ENCODE data around the gene SAMD1. TPM values are rescaled to one million over a fixed set of nuclear protein-coding genes. Genes with fewer than 3 reads are reported as not detected.

Gene SAMD1
- total and polyA plus RNA-seq, 2 of the 13 experiments (the other 11 are each of a cell fraction or from before 2014, with no cell fraction given), result 17.5 to 45.0 TPM

DNA sequence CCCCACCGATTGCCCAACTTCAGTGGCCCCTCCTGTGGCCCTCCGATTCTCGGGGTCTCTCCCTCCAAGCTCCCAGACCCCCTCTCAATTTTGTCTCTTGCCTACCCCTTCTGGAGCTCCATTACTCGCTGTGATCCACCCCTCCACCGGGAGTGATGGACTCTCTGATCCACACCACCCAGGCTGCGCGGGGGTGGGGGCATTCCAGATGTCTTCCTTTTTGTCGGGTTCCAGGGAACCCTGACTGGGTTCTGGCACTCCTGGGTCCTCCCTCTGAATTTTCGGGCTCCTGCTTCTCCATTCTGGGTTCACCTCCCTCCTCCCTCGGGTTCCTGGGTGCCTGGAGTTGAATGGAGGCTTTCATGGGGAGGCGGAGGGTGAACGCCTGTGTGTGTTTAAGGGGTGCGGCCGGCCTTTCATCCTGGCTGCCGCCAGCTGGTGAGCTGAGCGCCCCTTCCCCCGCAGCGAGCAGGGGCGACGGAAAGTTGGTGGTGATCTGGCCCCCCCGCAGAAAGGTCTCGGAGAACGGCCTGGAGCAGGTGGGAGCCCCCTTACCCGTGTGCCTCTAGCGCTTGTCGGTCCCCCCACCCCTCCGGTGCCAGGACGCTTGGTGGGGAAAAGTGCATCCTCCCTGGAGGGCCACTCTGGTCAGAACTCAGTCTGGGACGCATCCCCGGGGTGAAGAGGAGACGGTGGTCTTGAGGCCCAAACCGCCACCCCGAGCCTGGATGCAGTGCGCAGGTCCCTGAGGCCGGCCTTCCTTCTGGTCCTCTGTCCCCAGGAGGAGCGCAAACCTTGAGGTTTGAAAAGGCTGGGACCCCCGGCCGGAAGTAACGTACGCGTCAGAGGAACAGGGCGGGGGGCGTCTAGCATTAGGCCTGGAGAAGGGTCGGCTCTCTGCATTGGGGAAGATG is 16.4 kb downstream of the SAMD1 start (continued):
- TF ChIP-seq ZBTB7A (CRISPR knock-in tag; IDR thresholded peaks at IDR 0.05), result peak; percentile 58; the same call in 1 of the 2 replicates
- TF ChIP-seq SOX13 (IDR thresholded peaks at IDR 0.05), result no peak
- TF ChIP-seq SOX13 (CRISPR knock-in tag; conservative IDR thresholded peaks at IDR 0.05 in 1 of 2, IDR thresholded peaks at IDR 0.05 in 1 of 2), result 0 out of 4 replicates have a peak, but pooled peaks of 1 of the 2 experiments have one; percentile 4
- TF ChIP-seq MAZ (IDR thresholded peaks at IDR 0.05; ENCODE audit: borderline replicate concordance, low read depth, low read length), result no peak
- no peak for TF ChIP-seq MAZ (CRISPR knock-in tag; IDR thresholded peaks at IDR 0.05; ENCODE audit: low read depth)
- TF ChIP-seq, protein P1, sequence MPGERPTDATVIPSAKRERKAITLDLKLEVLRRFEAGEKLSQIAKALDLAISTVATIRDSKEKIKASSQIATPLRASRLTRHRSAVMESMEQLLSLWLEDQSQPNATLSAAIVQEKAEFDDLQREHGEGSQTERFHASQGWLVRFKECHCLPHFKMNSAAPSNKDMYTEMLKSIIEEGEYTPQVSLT (CRISPR knock-in tag; IDR thresholded peaks at IDR 0.05; ENCODE audit: borderline replicate concordance, low read depth), result no peak
- TF ChIP-seq ZNF260 (CRISPR knock-in tag; IDR thresholded peaks at IDR 0.05; ENCODE audit: borderline replicate concordance, low read depth), result no peak
- TF ChIP-seq NFKBIZ (CRISPR knock-in tag; IDR thresholded peaks at IDR 0.05), result no peak
- no peak for TF ChIP-seq ZNF75D (CRISPR knock-in tag; IDR thresholded peaks at IDR 0.05; ENCODE audit: borderline replicate concordance)
- 0 out of 2 replicates have a peak, but pooled peaks have one; percentile 52 for TF ChIP-seq ZNF274 (CRISPR knock-in tag; IDR thresholded peaks at IDR 0.05)
- no peak for TF ChIP-seq SPEN (CRISPR knock-in tag; IDR thresholded peaks at IDR 0.05; ENCODE audit: low read depth)
- TF ChIP-seq TEAD2 (CRISPR knock-in tag; IDR thresholded peaks at IDR 0.05), result no peak
- TF ChIP-seq, protein P2, sequence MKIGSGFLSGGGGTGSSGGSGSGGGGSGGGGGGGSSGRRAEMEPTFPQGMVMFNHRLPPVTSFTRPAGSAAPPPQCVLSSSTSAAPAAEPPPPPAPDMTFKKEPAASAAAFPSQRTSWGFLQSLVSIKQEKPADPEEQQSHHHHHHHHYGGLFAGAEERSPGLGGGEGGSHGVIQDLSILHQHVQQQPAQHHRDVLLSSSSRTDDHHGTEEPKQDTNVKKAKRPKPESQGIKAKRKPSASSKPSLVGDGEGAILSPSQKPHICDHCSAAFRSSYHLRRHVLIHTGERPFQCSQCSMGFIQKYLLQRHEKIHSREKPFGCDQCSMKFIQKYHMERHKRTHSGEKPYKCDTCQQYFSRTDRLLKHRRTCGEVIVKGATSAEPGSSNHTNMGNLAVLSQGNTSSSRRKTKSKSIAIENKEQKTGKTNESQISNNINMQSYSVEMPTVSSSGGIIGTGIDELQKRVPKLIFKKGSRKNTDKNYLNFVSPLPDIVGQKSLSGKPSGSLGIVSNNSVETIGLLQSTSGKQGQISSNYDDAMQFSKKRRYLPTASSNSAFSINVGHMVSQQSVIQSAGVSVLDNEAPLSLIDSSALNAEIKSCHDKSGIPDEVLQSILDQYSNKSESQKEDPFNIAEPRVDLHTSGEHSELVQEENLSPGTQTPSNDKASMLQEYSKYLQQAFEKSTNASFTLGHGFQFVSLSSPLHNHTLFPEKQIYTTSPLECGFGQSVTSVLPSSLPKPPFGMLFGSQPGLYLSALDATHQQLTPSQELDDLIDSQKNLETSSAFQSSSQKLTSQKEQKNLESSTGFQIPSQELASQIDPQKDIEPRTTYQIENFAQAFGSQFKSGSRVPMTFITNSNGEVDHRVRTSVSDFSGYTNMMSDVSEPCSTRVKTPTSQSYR (CRISPR knock-in tag; IDR thresholded peaks at IDR 0.05; ENCODE audit: borderline replicate concordance), result peak; percentile 62; the same call in 1 of the 2 replicates
- TF ChIP-seq, protein P3, sequence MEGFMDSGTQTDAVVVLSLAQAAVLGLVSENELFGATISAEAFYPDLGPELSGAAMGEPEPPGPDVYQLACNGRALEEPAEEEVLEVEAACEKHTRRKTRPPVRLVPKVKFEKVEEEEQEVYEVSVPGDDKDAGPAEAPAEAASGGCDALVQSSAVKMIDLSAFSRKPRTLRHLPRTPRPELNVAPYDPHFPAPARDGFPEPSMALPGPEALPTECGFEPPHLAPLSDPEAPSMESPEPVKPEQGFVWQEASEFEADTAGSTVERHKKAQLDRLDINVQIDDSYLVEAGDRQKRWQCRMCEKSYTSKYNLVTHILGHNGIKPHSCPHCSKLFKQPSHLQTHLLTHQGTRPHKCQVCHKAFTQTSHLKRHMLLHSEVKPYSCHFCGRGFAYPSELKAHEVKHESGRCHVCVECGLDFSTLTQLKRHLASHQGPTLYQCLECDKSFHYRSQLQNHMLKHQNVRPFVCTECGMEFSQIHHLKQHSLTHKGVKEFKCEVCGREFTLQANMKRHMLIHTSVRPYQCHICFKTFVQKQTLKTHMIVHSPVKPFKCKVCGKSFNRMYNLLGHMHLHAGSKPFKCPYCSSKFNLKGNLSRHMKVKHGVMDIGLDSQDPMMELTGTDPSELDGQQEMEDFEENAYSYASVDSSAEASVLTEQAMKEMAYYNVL (CRISPR knock-in tag; IDR thresholded peaks at IDR 0.05; ENCODE audit: borderline replicate concordance), result no peak
- no peak for TF ChIP-seq TCF12 (IDR thresholded peaks at IDR 0.05)
- no peak for TF ChIP-seq TCF12 (CRISPR knock-in tag; IDR thresholded peaks at IDR 0.05)
